Measurements from ENCODE around the gene NTRK3.

NTRK3 gene

GRCh38 chr15:88118741-88119140 is 137.8 kb downstream of the NTRK3 start:
- DNase-seq (ENCODE audit: low read depth), result no peak

DNA sequence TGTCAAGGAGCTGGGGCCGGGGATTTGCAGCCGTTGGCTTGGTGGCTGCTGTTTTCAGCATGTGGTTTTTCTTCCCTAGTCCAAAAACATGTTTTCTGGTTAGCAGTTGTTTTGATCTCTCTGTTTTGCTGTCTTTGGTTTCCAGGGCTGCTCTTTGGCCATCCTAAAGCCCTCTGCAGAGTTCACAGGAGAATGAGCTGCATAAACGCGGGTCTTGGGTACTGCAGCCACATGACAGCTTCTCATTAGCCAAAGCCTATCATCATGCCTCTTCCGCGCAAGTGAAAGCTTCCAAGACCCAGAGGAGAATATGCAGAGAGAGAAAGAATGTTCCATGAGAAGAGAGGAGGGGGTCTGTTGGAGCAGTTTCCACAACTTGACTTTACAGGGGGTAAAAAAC is 138.5 kb downstream of the NTRK3 start:
- no peak for DNase-seq (ENCODE audit: low read depth)

GRCh38 chr15:88115486-88116152 is 140.9 kb downstream of the NTRK3 start:
- DNase-seq (ENCODE audit: low read depth), result no peak

DNA sequence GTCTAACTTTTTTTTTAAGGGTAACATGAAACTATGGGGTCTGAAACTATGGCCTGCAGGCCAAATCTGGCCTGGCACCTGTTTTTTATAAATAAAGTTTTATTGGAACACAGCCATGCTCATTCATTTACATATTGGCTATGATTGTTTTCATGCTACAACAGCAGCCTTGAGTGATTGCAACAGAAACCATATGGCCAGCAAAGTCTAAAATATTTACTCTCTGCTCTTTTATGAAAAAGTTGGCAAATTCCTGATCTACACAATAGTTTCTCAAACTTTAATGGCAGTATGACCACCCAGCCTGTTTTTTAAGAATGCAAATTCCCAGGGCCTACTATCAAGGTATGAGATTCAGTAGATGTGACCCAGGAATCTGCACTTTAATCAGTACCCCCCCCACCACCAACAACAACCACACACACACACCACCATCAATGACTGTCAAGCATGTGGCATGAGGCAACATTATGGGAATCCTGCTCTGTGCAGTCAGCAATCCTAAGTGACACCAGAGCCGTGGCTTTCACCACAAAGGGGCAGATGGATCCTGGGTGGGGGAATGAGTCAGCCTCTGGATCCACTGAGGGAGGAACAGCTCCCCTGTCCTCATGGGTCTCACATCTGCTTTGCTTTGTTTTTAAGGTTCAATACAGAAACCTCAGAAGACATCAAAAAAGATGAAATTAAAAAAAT is 142.8 kb downstream of the NTRK3 start:
- DNase-seq (ENCODE audit: low read depth), result no peak

- no peak for DNase-seq (ENCODE audit: low read depth)
Observed at GRCh38 chr15:88108991-88109390, 147.5 kb downstream of the NTRK3 start.

- no peak for DNase-seq (ENCODE audit: low read depth)
Observed at GRCh38 chr15:88108477-88108876, 148.1 kb downstream of the NTRK3 start.

- no peak for DNase-seq (ENCODE audit: low read depth)
Observed at GRCh38 chr15:88106074-88106473, 150.5 kb downstream of the NTRK3 start.

GRCh38 chr15:88104357-88104756 is 152.2 kb downstream of the NTRK3 start:
- no peak for DNase-seq (ENCODE audit: low read depth)

DNA sequence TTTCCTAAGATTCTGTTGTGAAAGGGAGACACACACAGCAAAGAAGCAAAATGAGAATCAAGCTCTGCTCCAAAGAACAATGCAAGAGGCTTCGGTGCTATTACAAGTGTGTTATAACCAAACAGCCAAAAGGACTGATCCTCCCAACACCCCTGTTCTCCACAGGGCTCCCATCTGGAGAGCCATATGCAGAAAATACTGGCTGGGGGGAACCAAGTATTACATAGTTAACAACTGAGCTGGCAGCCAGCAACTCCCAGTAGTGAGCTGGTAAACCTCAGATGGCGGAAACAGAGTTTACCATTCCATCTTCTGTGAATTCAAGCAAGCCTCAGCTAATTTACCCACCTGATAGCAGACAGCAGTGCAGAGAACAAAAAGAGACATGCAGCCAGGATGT is 156.4 kb downstream of the NTRK3 start:
- no peak for DNase-seq (ENCODE audit: low read depth)

DNA sequence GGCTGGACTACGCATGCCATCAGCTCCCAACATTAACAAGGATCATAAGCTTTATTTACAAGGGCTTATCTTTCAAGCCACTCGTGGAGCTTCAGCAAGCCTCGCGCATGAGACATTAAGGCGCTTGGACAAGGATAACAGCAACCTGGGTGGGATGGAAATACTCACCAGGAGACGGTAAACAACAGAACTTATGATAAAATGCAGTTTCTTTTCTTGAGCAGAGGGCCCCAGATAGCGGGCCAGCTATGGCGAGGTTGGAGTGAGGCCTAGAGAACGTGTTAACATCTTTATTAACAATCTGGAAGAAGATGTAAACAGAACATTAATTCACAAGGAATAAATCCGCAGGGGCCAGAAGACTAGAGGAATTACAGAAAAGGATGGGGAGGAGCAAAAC is 158.2 kb downstream of the NTRK3 start:
- no peak for DNase-seq (ENCODE audit: low read depth)

DNA sequence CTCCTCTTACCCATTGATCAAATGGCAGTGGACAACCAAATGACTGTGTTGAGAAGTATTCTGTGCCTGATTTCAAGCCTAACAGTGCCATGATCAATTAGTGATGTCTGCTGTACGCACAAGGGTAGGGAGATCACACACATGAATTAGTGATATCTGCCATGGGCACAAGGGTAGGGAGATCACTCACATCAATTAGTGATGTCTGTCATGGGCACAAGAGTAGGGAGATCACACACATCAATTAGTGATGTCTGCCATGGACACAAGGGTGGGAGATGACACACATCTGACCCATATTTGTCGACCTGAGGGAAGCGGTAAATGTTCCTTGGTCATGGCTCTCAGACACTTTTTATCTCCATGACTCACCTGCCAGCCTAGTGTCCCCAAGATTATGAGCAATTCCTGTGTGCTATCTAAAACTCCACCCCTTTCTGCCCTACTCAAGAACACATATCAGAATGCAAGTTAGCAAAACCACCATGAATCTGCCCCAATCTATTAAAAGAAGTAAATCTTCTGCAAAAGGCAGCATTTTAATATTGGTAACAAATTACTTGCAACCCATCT is 165.0 kb downstream of the NTRK3 start:
- DNase-seq (ENCODE audit: low read depth), result no peak

DNA sequence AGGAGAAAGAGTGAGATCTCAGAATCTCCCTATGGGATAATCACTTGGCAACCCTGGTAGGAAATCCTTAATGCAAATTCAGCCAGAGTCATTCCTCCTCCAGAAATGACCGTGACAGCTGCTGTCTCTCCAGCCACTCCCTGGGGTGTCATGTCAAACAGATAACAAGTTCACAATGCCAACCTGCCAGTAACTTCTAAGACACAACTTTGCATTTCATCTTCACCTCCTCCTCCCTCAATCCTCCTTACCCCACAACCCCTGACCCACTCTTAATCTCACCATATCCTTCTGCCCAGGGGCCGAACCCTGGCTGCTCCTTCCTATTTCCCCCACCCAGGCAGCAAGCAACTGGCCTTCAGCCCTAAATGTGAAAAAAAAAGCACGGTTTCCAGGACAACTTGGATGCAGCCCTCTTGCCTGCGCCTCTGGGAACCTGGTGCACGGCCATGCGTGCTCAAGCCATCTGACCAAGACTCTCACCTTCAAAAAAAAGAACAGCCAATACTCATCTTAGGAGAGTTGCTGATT is 166.0 kb downstream of the NTRK3 start:
- no peak for DNase-seq (ENCODE audit: low read depth)

DNA sequence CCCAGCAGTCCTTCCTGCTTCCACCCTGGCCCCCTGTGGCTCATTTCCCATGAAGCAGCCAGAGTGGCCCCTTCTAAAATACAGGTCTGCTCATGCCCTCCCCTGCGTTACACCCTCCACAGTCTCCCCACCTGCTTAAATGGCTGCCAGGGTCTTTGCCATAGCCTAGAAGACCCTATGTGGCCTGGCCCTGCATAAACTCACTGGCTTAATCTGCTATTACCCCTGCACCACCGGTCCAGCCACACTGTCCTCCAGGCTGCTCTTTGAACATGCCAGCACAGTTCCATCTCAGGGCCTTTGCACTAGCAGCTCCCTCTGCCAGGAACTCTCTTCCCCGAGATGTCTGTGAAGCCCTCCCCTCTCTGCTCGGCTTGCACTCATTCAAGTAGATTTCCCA is 166.8 kb downstream of the NTRK3 start:
- DNase-seq (ENCODE audit: low read depth), result no peak

DNA sequence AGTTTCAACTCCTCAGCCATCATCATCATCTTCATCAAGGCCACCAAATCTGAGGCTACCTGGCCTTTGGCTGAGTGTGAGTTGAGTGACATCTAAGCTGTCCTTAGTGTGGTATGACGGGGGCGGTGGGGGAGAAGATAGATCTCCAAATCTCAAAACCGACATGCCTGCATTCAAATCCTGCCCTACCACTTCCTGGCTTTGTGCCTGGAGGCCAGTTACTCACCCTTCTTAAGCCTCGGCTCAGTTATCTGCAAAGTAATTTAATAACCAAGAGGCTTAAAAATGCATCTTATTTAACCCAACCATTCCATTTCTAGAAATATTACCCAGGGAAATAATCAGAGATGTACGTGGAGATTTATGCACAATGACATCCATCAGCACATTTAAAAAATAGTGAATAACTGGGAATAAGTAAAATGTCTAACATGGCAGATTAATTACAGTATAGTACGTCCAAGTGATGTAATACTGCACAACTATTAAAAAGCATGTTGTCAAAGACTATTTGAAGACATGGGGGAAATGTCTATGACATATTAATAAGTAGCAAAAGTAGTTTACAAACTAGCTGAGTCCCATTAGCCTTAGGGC is 167.4 kb downstream of the NTRK3 start:
- DNase-seq (ENCODE audit: low read depth), result no peak

DNA sequence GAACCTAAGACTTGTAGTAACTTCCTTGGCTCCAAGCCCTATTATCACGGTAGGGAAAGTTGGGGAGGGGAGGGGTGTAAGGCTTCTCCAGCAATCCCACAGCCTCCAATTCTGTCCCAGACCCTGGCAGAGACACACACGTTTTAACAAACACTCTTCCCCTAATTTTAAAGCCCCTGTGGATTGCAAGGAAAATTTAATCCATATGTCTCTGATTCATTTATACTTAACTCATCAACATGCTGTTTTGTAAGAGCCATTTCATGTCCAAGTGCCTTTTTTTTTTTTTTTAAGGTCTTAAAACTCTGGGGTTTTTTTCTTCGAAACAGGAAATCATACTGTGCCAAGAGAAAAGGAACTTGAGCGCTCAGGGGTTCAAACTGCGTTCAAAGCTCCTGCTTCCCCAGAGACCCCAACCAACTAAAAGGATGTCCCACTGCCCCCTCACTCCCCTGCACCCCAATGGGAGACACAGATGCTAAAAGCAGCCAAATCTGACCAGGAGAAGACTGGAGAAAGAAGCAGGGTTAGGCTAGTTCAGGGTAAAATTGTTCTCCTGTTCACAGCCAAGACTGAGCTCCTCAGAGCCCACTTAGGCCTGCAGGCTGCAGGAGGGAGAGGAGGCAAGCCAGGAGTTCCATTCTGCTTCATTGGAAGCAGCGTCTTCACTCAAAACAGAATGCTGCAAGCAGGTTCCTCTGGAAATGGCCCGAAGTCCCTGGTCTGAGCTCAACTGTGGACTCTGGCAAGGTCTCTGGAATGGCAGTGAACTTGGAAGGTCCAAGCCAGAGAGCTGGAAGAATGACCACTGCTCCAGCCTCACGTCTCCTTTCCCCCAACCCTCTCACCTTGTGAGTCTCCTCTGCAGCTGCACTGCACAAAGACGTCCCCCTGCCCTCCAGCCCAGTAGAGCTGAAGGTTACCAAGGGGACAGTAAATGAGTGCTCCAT is 172.5 kb downstream of the NTRK3 start:
- no peak for DNase-seq (ENCODE audit: low read depth)

- no peak for DNase-seq (ENCODE audit: low read depth)
Observed at GRCh38 chr15:88080616-88081015, 175.9 kb downstream of the NTRK3 start.

- no peak for DNase-seq (ENCODE audit: low read depth)
Observed at GRCh38 chr15:88077296-88078020, 179.1 kb downstream of the NTRK3 start.

DNA sequence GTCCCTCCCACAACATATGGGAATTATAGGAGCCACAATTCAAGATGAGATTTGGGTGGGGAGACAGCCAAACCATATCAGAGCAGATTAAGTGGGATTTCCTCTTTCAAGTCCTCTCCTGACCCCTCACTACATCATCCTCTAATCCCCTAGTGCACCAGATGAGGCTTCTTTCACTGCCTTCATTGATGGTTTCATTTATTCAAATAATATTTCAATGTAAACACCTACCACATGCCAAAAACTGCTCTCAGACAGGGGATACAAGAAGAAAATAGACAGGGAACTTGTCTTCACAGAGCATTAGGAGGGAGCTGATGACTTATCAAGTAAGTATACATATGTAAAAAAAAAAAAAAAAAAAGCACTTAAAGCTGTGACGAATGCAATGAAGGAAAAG is 180.2 kb downstream of the NTRK3 start:
- DNase-seq (ENCODE audit: low read depth), result no peak

DNA sequence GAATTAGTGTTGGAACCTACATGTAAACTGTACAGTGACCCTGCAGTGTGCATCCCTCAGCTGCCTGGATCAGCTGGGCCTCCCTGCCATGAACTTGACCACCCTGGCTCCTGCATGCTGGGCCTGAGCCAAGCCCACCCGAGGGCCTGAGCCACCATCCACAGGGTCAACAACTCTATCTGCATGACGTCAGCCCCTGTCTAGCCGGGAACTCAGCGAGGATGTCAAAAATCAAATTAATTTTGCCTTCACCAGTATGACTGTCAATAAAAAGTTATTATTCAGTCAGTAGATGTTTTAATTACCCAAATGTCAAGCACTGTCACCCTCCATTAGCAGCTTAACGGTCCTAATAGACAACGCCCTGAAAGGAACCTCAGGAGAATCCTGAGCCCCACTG is 181.4 kb downstream of the NTRK3 start:
- no peak for DNase-seq (ENCODE audit: low read depth)

DNA sequence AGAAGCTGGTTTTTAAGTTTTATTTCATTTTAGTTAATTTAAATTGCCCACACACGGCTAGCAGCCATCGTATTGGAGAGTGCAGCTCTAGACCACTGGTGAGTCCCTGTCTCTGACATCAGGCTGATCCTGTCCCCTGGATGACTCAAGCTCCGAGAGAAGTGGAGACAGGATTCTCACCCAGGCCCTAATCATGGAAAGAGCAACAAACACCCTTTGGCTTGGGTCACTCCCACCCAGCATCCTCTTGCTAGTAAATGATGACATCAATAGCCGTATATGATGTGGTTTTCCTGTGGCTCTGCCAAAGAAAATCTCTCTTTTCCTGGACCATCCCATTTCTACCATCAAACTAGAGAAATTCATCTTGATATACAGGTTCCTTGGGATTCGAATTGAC is 182.2 kb downstream of the NTRK3 start:
- DNase-seq (ENCODE audit: low read depth), result no peak

GRCh38 chr15:88073391-88073691 is 183.2 kb downstream of the NTRK3 start:
- no peak for DNase-seq (ENCODE audit: low read depth)

Measured in stimulated activated CD8-positive, alpha-beta memory T cell treated with anti-CD3 and anti-CD28 coated beads, Interleukin-7, amount 100 ng/mL, for 24 hours (primary cell).